Endothelial cell of umbilical vein (primary cell): ENCODE measurements around the gene PLCH1. TPM values are rescaled to one million over a fixed set of nuclear protein-coding genes. Genes with fewer than 3 reads are reported as not detected.

Experiments used
- BruUV-seq: library from RNA; stranded (reverse); fragments of 400-500 nt; replicated peaks from 2 replicates; lab custom pipeline; 2021; lab: Mats Ljungman, UMichigan
- CTCF ChIA-PET: fragments of 300-600, 350-600 bp; sonication (Branson Sonifier 250); formaldehyde crosslinking; loops from one replicate; lab custom pipeline; 2021; ENCODE audit warnings: antibody characterized with exemption, inconsistent platforms; lab: Charles Lee
- POLR2A ChIA-PET: fragments of 300-600, 350-600 bp; sonication (Branson Sonifier 250); formaldehyde crosslinking; loops from one replicate; lab custom pipeline; 2021; ENCODE audit warnings: antibody characterized with exemption, inconsistent platforms; lab: Charles Lee
- DNase-seq: peaks from one replicate; pipeline ENCODE4 v3.0.0-alpha.2; 2011; ENCODE audit warnings: low read depth, low spot score
- FAIRE-seq: peaks from 2 replicates; lab custom pipeline; 2011; peaks lifted over from hg19 to GRCh38; lab: Jason Lieb, UNC
- H2AFZ ChIP-seq: 2 replicates; pipeline ENCODE4 v1.6.0; 2012; ENCODE audit warnings: low read depth, low read length, control low read depth, inconsistent platforms
- H3K27ac ChIP-seq: 2 replicates; pipeline ENCODE4 v1.5.1; 2011; ENCODE audit warnings: low read depth, mild to moderate bottlenecking, control low read depth, low read length, moderate library complexity; ENCODE audit not compliant: insufficient read depth
- H3K27me3 ChIP-seq, 2 experiments: 2 replicates each; pipeline versions ENCODE4 v1.6.0 to v1.6.1; 2011; ENCODE audit warnings: low read length in 2 of 2, mixed read lengths in 1 of 2; ENCODE audit not compliant: control insufficient read depth in 2 of 2, insufficient read depth in 2 of 2
- H3K36me3 ChIP-seq, 2 experiments: 2 replicates in 1 of 2; 3 replicates in 1 of 2; pipeline ENCODE4 v1.5.1; 2011; ENCODE audit warnings: low read length in 2 of 2, mild to moderate bottlenecking in 1 of 2, moderate library complexity in 1 of 2; ENCODE audit not compliant: control insufficient read depth in 2 of 2, insufficient read depth in 2 of 2; ENCODE audit errors: extremely low read depth in 1 of 2
- H3K4me1 ChIP-seq: 3 replicates; pipeline ENCODE4 v1.5.1; 2011; ENCODE audit warnings: mild to moderate bottlenecking, low read length; ENCODE audit not compliant: control insufficient read depth, insufficient read depth; ENCODE audit errors: extremely low read depth
- H3K4me2 ChIP-seq: 2 replicates; pipeline ENCODE4 v1.6.1; 2011; ENCODE audit warnings: low read length, control low read depth, mixed read lengths; ENCODE audit not compliant: insufficient read depth
- H3K4me3 ChIP-seq, 3 experiments: fragments of 200-600 bp in 1 of 3; sonication (generic), shearing (Covaris generic) in 1 of 3; replicated peaks in 1 of 3; 2 replicates each; pipeline ENCODE4 v1.5.1; 2011 to 2016; ENCODE audit warnings: control low read depth in 3 of 3, low read length in 3 of 3, mild to moderate bottlenecking in 2 of 3, inconsistent platforms in 1 of 3, low read depth in 1 of 3, moderate library complexity in 1 of 3; ENCODE audit not compliant: insufficient read depth in 1 of 3
- H3K79me2 ChIP-seq: 2 replicates; pipeline ENCODE4 v1.6.0; 2012; ENCODE audit warnings: low read length, inconsistent platforms; ENCODE audit not compliant: control insufficient read depth, insufficient read depth
- H3K9ac ChIP-seq: replicated peaks from 2 replicates; pipeline ENCODE3; 2011; ENCODE audit warnings: low read length, control low read depth; ENCODE audit not compliant: insufficient read depth; ENCODE audit errors: extremely low read depth
- H3K9me1 ChIP-seq: replicated peaks from 3 replicates; pipeline ENCODE4 v1.6.0; 2011; ENCODE audit warnings: mild to moderate bottlenecking, low read length; ENCODE audit not compliant: control insufficient read depth, insufficient read depth; ENCODE audit errors: extremely low read depth
- H3K9me3 ChIP-seq: replicated peaks from 2 replicates; pipeline ENCODE4 v1.5.1; 2012; ENCODE audit warnings: low read length, inconsistent platforms; ENCODE audit not compliant: control insufficient read depth, insufficient read depth
- H4K20me1 ChIP-seq: replicated peaks from 2 replicates; pipeline ENCODE3; 2011; ENCODE audit warnings: mild to moderate bottlenecking, low read length; ENCODE audit not compliant: control insufficient read depth, insufficient read depth; ENCODE audit errors: extremely low read depth
- EZH2 ChIP-seq: IDR thresholded peaks from 2 replicates; pipeline ENCODE4 v1.6.1; 2012; ENCODE audit warnings: borderline replicate concordance, low read depth, mild to moderate bottlenecking, moderate library complexity, low read length, inconsistent platforms; ENCODE audit not compliant: severe bottlenecking
- FOS ChIP-seq: IDR thresholded peaks from 2 replicates; pipeline ENCODE4 v1.6.1; 2011; ENCODE audit warnings: mild to moderate bottlenecking, low read length, moderate library complexity, borderline replicate concordance; ENCODE audit not compliant: insufficient read depth
- GATA2 ChIP-seq: IDR thresholded peaks from 2 replicates; pipeline ENCODE4 v1.7.0; 2011; ENCODE audit warnings: low read depth, mild to moderate bottlenecking, moderate library complexity, mixed read lengths, low read length; ENCODE audit not compliant: insufficient read length, insufficient read depth
- JUN ChIP-seq: IDR thresholded peaks from 2 replicates; pipeline ENCODE4 v1.6.1; 2011; ENCODE audit warnings: borderline replicate concordance, low read depth; ENCODE audit not compliant: insufficient read length, insufficient read depth
- POLR2AphosphoS5 ChIP-seq: IDR thresholded peaks from 2 replicates; pipeline ENCODE4 v1.6.1; 2012; ENCODE audit warnings: low read depth, mild to moderate bottlenecking, control low read depth, low read length, moderate library complexity; ENCODE audit not compliant: insufficient read depth
- dilution Hi-C: fragments of 300-500 bp; cut with MboI; formaldehyde crosslinking; loops from one replicate; pipeline ENCODE4 v1.15.0; 2019; ENCODE audit warnings: low sequenced_read_pairs; ENCODE audit not compliant: extremely low pct_ligation_motif_present
- intact Hi-C: fragments of 100-400 bp; cut with micrococcal nuclease; formaldehyde crosslinking; loops from one replicate; pipeline ENCODE4 v1.10.0; 2022
- polyA plus RNA-seq, 4 experiments: library from polyadenylated mRNA; depleted of rRNA in 3 of 4; stranded (reverse) in 3 of 4; unstranded in 1 of 4; fragments of >200 nt; gene quantifications; 2 replicates each; pipeline versions ENCODE4 v1.2.1 to v1.2.3, GENCODE V29; 2011 to 2012; ENCODE audit warnings: missing spikeins in 1 of 4
- total RNA-seq: library from RNA; stranded (reverse); gene quantifications from 2 replicates; pipeline ENCODE4 v1.2.3, GENCODE V29; 2021
- TF ChIP-seq, protein P1 (sequence below), 2 donors: IDR thresholded peaks; 1 replicate in 1 of 2; 2 replicates in 1 of 2; pipeline ENCODE4 v1.5.1; 2011; ENCODE audit warnings: low read length in 2 of 2, mild to moderate bottlenecking in 2 of 2, moderate library complexity in 2 of 2, control low read depth in 1 of 2, inconsistent platforms in 1 of 2, low read depth in 1 of 2; ENCODE audit not compliant: insufficient read depth in 1 of 2; ENCODE audit errors: extremely low read depth in 1 of 2

PLCH1 gene
- total and polyA plus RNA-seq, 2 donors (not counting 3 experiments of a cell fraction or from before 2014, with no cell fraction given): 0.03 TPM; not detected in 1

- dilution Hi-C loops (no loop called here), intact Hi-C loops (no loop called here)
- ChIA-PET CTCF (no interaction called here), POLR2A (no interaction called here)
- H3K4me1 ChIP-seq: no peaks in the 10 kb centered on the region
- H3K9me3 ChIP-seq: no peaks in the 10 kb centered on the region
- DNase-seq (no peak), FAIRE-seq (no peak)
- no peak overlapping the region for H3K4me3 ChIP-seq
- H3K4me2 ChIP-seq: no peak overlapping the region
- no peaks in the 10 kb centered on the region for H3K36me3 ChIP-seq
- no peak overlapping the region for H2AFZ ChIP-seq
- no peaks in the 10 kb centered on the region for H4K20me1 ChIP-seq
- H3K27me3 ChIP-seq: no peaks in the 10 kb centered on the region
- H3K27ac ChIP-seq: no peak overlapping the region
- no peak overlapping the region for H3K9ac ChIP-seq
- BruUV-seq: no TSS peak
- no peaks in the 10 kb centered on the region for H3K79me2 ChIP-seq
- TF ChIP-seq FOS (no peak), GATA2 (no peak), EZH2 (no peak), POLR2AphosphoS5 (no peak), JUN (no peak)
- TF ChIP-seq, protein P1, sequence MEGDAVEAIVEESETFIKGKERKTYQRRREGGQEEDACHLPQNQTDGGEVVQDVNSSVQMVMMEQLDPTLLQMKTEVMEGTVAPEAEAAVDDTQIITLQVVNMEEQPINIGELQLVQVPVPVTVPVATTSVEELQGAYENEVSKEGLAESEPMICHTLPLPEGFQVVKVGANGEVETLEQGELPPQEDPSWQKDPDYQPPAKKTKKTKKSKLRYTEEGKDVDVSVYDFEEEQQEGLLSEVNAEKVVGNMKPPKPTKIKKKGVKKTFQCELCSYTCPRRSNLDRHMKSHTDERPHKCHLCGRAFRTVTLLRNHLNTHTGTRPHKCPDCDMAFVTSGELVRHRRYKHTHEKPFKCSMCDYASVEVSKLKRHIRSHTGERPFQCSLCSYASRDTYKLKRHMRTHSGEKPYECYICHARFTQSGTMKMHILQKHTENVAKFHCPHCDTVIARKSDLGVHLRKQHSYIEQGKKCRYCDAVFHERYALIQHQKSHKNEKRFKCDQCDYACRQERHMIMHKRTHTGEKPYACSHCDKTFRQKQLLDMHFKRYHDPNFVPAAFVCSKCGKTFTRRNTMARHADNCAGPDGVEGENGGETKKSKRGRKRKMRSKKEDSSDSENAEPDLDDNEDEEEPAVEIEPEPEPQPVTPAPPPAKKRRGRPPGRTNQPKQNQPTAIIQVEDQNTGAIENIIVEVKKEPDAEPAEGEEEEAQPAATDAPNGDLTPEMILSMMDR (IDR thresholded peaks at IDR 0.05; ENCODE audit: extremely low read depth in 1 of 2, insufficient read depth in 1 of 2, low read depth in 1 of 2, low read length in 2 of 2): no peak
- no peaks in the 10 kb centered on the region for H3K9me1 ChIP-seq
Measured at GRCh38 chr3:155442072-155442471, 302.8 kb downstream of the PLCH1 start.
